MM.1S (cell line): ENCODE measurements around the gene SECISBP2.

ENCODE experiments used
- DNase-seq: peaks from one replicate; pipeline ENCODE4 v3.0.0-alpha.2; 2015
- H2AFZ ChIP-seq: fragments of 300-600 bp; sonication (generic); 2 replicates; pipeline ENCODE4 v1.6.0; 2016; ENCODE audit warnings: antibody characterized with exemption, low read length
- H3F3A ChIP-seq: fragments of 300-600 bp; sonication (generic); 2 replicates; pipeline ENCODE4 v1.6.1; 2016; ENCODE audit warnings: mild to moderate bottlenecking, antibody characterized with exemption, low read length, moderate library complexity, mixed read lengths; ENCODE audit not compliant: insufficient read depth
- H3K27ac ChIP-seq: fragments of 300-600 bp; sonication (generic); 2 replicates; pipeline ENCODE4 v1.5.1; 2016; ENCODE audit warnings: mild to moderate bottlenecking, low read length
- H3K27me3 ChIP-seq: fragments of 300-600 bp; sonication (generic); replicated peaks from 2 replicates; pipeline ENCODE4 v1.6.0; 2016; ENCODE audit warnings: low read length; ENCODE audit not compliant: insufficient read depth
- H3K36me3 ChIP-seq: fragments of 300-600 bp; sonication (generic); replicated peaks from 2 replicates; pipeline ENCODE4 v1.6.1; 2016; ENCODE audit warnings: mild to moderate bottlenecking, low read length, mixed read lengths; ENCODE audit not compliant: insufficient read depth
- H3K4me1 ChIP-seq: fragments of 300-600 bp; sonication (generic); 2 replicates; pipeline ENCODE4 v1.6.1; 2016; ENCODE audit warnings: low read length, mixed read lengths
- H3K4me2 ChIP-seq: fragments of 300-600 bp; sonication (generic); 2 replicates; pipeline ENCODE4 v1.6.0; 2016; ENCODE audit warnings: low read depth, low read length
- H3K4me3 ChIP-seq: fragments of 300-600 bp; sonication (generic); 2 replicates; pipeline ENCODE4 v1.5.1; 2016; ENCODE audit warnings: low read length, mixed read lengths
- H3K79me2 ChIP-seq: fragments of 300-600 bp; sonication (generic); 2 replicates; pipeline ENCODE4 v1.6.1; 2016; ENCODE audit warnings: mixed run types, low read length, mixed read lengths
- H3K9ac ChIP-seq: fragments of 300-600 bp; sonication (generic); 2 replicates; pipeline ENCODE4 v1.6.1; 2016; ENCODE audit warnings: low read length, mixed read lengths
- H3K9me2 ChIP-seq: fragments of 300-600 bp; sonication (generic); replicated peaks from 2 replicates; pipeline ENCODE4 v1.6.1; 2016; ENCODE audit warnings: mild to moderate bottlenecking, low read length, mixed read lengths; ENCODE audit not compliant: insufficient read depth
- H3K9me3 ChIP-seq: fragments of 300-600 bp; sonication (generic); replicated peaks from 2 replicates; pipeline ENCODE4 v1.6.1; 2016; ENCODE audit warnings: mild to moderate bottlenecking, low read length, mixed read lengths; ENCODE audit not compliant: insufficient read depth
- H4K20me1 ChIP-seq: fragments of 300-600 bp; sonication (generic); 2 replicates; pipeline ENCODE4 v1.6.1; 2016; ENCODE audit warnings: mild to moderate bottlenecking, low read length, moderate library complexity, mixed read lengths; ENCODE audit not compliant: insufficient read depth
- CTCF ChIP-seq: fragments of 300-600 bp; sonication (generic); IDR thresholded peaks from 2 replicates; pipeline ENCODE4 v1.5.1; 2016; ENCODE audit warnings: antibody characterized with exemption, low read length, mixed read lengths
- EZH2 ChIP-seq: fragments of 300-600 bp; sonication (generic); optimal IDR thresholded peaks from 2 replicates; pipeline ENCODE3; 2017; ENCODE audit warnings: low read depth, mild to moderate bottlenecking, antibody characterized with exemption, low read length, mixed read lengths
- EZH2phosphoT487 ChIP-seq: fragments of 300-600 bp; sonication (generic); IDR thresholded peaks from 2 replicates; pipeline ENCODE4 v1.6.1; 2018; ENCODE audit warnings: antibody characterized with exemption, low read length

Gene SECISBP2

GRCh38 chr9:89362647-89363310, 44.5 kb downstream of the SECISBP2 start:
- H3K4me3 ChIP-seq: no peak overlapping the region
- DNase-seq: no peak
- no peak for TF ChIP-seq EZH2phosphoT487
- no peak for TF ChIP-seq CTCF
- TF ChIP-seq EZH2: no peak
- no peaks in the 10 kb centered on the region for H3K79me2 ChIP-seq
- H3K9me3 ChIP-seq: no peaks in the 10 kb centered on the region
- no peak overlapping the region for H3K27ac ChIP-seq
- H2AFZ ChIP-seq: no peak overlapping the region
- no peak overlapping the region for H3K4me2 ChIP-seq
- H3K27me3 ChIP-seq: no peaks in the 10 kb centered on the region
- no peaks in the 10 kb centered on the region for H3K4me1 ChIP-seq
- peaks cover 3% of the 10 kb centered on the region; the same call in 1 of the 2 replicates for H3F3A ChIP-seq
- H3K9me2 ChIP-seq: no peaks in the 10 kb centered on the region
- H4K20me1 ChIP-seq: no peaks in the 10 kb centered on the region
- H3K9ac ChIP-seq: no peak overlapping the region
- peaks cover 6% of the 10 kb centered on the region; the same call in 1 of the 2 replicates for H3K36me3 ChIP-seq

DNA sequence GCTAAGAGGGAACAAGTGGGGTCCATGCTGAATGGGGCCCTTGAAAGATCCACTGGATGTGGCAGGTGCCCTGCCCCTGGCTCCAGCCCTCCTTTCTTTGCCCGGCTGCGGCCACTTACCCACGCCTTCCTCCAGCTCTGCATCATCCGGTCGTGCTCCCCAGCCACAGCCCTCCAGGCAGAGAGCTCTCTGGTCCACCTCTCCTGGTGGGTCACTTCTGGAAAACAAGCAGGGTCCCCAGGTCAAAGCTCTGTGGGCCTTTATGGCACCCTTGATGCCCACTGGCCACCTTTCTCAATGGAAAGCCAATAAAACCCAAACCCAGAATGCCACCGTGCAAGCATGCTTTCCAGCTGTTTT, 45.0 kb downstream of the SECISBP2 start:
- Histone ChIP-seq H3K9me3 (no peaks in the 10 kb centered on the region), H2AFZ (no peak overlapping the region), H3K27ac (no peak overlapping the region), H4K20me1 (no peaks in the 10 kb centered on the region), H3K9ac (no peak overlapping the region), H3K4me2 (no peak overlapping the region), H3F3A (peaks cover 3% of the 10 kb centered on the region; the same call in 1 of the 2 replicates), H3K9me2 (no peaks in the 10 kb centered on the region), H3K79me2 (no peaks in the 10 kb centered on the region), H3K27me3 (no peaks in the 10 kb centered on the region), H3K4me3 (no peak overlapping the region), H3K36me3 (peaks cover 6% of the 10 kb centered on the region; the same call in 1 of the 2 replicates), H3K4me1 (no peaks in the 10 kb centered on the region)
- no peak for DNase-seq
- TF ChIP-seq EZH2: no peak
- TF ChIP-seq EZH2phosphoT487: no peak
- no peak for TF ChIP-seq CTCF

DNA sequence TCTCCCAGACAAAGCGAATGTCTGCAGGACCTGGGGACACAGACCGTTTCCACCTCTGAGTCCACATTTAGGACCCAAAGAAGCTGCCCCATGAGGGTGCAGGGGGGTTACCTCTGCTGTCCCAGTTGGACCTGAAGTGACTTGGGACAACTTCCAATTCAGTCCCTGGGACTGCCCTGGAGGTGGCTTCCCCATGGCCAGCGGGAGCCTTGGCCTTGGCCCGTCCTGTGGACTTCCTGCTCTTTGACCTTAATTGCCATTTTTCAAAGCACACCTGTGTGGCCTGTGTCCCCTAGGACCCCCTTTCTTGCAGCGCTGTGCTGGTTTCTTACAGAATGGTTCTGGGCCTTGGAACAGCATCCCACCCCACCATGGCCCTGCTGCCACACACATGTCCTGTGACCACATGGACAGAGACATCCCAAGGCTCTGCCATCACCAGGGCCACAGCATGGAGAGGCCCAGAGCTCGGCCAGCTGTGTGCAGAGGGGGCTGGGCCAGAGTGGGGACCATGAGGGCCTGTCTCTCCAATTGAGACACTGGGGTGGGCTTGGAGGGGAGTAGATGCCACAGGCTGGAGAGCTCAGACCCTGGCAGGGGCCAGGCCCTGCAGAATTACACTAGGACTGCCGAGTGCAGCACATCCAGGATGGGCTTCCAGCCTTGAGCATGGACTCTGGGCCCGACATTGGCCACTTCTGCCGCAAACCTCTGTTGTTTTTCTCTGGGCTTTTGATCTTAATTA, 45.8 kb downstream of the SECISBP2 start:
- no peak overlapping the region for H3K4me3 ChIP-seq
- H3K36me3 ChIP-seq: no peaks in the 10 kb centered on the region

More for the DNA sequence above, 45.8 kb downstream of the SECISBP2 start:
- H3K9me2 ChIP-seq: no peaks in the 10 kb centered on the region
- no peaks in the 10 kb centered on the region for H3K27me3 ChIP-seq
- no peak overlapping the region for H3K9ac ChIP-seq
- TF ChIP-seq CTCF (no peak), EZH2phosphoT487 (no peak), EZH2 (no peak)
- H4K20me1 ChIP-seq: no peaks in the 10 kb centered on the region
- H3K4me2 ChIP-seq: no peak overlapping the region
- no peaks in the 10 kb centered on the region for H3K79me2 ChIP-seq
- no peak overlapping the region for H2AFZ ChIP-seq
- H3K27ac ChIP-seq: no peak overlapping the region
- no peak for DNase-seq
- no peaks in the 10 kb centered on the region for H3K9me3 ChIP-seq
- H3F3A ChIP-seq: peaks cover 3% of the 10 kb centered on the region; the same call in 1 of the 2 replicates
- no peaks in the 10 kb centered on the region for H3K4me1 ChIP-seq
